ENCODE data around the gene TMEM184A.
"Not testable (repeated sequence)": the region's sequence is repeated elsewhere in the genome, so short reads cannot be mapped to it uniquely, and the experiment has no call there.

Gene TMEM184A

DNA sequence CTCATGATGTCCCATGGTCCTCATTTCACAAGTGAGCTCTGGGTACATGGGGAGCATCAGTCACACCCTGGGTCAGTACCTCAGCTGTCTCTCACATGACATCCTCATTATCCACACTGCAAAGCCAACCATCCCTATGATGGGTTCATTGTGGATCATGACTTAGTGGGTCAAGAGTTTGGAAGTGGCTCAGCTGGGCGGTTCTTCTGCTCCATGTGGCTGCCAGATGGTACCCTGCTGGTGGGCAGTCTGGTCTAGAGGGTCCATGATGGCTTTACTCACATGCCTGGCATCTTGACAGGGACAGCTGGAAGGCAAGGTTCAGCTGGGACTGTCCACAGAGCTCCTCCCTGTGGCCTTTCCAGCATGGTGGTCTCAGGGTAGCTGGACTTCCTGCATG is 33.0 kb upstream of the TMEM184A start:
- DNase-seq, result no peak

DNA sequence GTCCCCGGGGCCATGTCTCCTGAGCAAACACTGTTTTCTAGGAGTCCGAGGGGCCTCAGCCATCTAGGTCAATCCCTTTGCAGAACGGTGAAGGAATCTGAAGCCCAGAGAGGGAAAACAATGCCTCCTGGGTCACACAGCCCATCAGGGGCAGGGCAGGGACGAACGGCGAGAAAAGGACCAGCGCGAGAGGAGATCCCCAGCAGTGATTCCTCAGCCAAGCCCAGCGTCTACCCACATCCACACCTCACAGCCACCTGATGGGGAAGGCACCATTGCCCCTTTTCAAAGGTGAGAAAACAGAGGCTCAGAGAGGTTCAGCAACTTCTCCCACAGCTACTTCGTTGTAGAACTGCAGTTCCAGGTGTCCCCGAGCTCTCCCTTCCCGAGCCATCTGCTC is 31.7 kb upstream of the TMEM184A start:
- DNase-seq, result no peak

DNA sequence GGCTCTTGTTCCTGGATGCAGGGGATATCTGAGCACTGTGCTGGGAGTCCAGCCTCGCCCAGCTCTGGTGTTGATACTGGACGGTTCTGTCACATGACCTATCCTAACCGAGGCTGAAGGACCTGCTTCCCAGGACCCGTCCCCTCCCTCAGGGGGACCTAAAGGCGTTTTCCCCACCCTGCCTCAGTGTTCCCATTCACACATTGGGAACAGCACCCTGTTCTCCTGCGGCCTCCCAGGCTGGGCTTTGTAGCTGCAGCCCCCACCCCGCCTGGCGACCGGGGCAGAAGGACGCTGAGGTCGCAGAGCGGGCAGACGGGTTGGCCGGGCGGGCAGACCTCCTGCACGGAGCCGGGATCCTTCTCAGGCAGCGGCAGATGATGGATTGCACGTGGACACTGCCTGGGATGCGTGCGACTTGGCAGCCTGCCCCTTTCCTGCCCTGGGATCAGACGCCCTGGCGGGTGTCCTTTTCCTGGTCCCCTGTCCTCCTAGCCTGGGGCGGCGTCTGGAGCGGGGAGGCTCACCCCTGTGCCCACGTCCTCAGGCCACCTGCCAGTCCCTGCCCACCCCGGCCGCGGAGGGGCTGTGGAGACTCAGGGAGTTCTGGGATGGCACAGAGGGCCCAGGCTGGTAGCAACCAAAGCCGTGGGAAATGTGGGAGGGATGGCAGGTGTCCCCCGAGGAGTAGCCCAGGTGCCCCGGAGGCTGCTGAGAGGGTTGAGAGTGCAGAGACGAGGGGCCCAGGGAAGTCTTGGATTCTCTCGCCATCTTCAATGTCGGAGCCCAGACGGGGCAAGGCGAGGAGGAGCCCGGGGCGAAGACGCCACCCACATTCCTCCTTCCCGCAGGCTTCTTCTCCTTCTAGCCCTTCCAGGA is 31.1 kb upstream of the TMEM184A start:
- no peak for DNase-seq

DNA sequence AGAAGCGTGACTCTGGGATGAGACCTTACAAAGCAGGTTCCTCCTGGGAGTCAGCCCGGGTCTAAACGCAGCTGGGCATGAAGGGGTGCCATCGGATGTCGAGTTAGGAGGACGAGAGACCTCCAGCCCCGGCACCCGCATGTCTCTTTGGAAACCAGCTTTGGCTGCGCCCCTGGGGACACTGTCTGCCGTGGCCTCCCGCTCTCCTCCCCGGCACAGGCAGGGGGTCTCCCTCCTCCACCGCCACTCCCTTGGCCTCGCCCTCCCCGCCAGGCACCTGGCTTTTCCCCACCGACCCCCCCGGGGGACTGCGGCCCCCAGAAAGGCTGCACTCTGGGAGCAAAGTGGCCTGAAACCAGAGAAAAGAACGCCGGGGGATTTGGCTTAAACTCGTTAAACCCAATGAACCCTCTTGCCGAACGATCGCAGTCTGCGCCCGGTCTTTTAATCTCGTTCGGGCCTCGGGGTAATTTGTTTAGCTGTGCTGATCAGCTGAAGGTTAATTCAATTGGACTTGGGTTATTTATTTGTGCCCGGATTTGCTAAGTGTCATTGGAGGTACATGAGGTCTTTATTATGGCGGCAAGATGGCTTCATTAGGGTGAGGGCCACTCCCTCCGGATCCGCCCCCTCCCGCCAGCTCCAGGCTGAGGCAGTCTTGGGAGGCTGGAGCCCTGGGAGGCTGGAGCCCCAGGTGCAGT is 30.3 kb upstream of the TMEM184A start:
- DNase-seq, result no peak

DNA sequence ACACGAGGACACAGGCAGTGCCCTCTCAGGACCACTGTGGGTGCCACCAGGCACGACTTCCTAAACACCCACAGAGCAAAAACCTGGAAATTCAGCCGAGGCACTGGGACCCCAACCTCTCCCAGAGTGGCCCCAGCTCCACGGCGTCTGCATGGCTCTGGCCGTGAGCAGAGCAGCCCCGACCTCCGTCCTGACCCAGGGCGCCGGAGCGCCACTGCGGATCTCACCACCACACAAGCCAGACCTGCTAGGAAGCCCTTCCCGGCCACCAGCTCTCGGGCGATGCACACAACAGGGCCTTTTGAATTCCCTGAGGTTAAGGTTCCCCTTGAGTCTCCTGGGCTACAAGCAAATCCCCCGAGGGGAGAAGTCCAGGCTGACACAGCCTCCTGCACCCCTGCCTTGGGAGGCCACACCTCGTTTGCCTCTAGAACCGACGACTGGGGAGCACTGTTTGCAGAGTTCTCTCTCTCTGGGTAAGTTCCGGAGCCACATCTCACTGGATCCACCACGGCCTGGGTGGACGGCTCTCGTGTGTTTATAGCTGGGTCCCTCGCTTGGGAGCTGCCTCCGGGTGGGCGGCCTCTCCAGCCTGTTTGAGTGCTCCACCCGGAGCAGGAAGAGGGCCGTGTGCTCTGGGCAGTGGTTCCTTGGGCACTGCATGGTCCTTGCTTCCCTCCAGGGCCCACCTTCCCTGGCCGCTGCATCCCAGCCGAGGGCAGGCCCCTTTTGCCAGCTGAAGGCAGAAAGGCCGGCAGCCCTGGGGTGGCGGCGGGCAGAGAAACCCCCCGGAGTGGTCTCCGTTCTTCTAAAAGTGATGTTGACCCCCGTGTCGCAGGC is 29.4 kb upstream of the TMEM184A start:
- DNase-seq, result no peak

DNA sequence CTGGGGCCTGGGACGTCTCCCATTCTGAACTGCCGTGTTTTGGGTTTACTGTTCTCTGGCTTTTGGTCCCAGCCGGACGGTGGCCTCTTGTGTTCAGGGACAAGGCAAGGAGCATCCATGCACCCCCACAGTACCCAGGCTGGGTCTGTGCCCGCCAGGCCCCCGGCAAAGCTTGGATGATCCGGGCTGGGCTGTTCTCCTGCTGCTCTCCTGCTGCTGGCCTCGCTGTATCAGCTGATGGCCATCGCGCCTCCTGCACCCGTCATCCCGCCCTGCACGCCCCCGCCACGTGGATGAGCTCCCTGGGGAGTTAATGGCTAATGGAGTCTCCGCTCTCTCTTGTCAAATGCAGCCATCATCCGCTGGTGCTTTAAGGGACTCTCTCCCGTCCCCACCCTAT is 28.7 kb upstream of the TMEM184A start:
- DNase-seq, result no peak

DNA sequence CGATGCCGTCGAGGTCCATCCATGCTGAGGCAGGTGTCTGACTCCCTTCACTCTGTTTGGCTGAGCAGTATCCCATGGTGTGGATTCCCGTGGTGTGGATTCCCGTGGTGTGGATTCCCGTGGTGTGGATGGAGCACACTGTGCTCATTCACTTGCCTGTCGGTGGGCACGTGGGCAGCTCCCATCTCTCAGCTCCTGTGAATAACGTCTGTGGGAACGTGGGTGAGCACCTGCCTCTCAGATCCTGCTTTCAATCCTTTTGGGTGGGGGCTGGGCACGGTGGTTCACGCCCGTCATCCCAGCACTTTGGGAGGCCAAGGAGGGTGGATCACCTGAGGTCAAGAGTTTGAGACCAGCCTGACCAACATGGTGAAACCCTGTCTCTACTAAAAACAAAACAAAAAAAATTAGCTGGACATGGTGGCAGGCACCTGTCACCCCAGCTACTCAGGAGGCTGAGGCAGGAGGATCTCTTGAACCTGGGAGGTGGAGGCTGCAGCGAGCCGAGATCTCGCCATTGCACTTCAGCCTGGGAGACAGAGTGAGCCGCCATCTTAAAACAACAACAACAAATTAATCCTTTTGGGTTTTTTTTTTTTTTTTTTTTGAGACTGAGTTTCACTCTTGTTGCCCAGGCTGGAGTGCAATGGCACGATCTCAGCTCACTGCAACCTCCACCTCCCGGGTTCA is 27.4 kb upstream of the TMEM184A start:
- not testable (repeated sequence) for DNase-seq

DNA sequence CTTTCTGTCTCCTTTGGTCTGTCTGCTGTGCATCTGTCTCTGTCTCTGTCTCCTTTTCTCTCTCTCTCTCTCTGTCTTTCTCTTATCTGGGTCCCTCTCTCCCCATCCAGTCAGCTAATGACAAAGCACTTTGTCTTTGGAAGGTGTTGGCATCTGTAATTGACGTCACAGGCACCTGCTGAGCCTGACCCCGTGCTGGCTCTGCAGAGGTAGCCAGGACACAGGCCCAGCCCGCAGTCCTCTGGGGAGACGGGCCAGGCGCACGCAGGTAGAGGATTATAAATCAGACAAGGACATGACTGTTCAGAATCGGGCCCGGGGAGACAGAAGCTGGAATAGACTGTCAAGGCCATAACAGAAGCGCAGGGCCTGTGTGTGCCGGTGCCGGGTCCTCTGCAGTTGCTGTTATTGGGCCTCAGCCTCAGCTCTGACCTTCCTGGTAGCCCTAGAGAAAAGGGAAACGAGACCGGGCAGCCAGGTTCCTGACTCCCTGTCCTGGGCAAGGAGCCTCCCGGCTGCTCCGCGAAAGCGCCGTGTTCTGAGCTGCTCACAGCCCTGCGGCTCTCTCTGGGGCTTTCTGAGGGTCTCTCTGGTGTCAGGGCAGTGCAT is 24.5 kb upstream of the TMEM184A start:
- DNase-seq, result no peak

DNA sequence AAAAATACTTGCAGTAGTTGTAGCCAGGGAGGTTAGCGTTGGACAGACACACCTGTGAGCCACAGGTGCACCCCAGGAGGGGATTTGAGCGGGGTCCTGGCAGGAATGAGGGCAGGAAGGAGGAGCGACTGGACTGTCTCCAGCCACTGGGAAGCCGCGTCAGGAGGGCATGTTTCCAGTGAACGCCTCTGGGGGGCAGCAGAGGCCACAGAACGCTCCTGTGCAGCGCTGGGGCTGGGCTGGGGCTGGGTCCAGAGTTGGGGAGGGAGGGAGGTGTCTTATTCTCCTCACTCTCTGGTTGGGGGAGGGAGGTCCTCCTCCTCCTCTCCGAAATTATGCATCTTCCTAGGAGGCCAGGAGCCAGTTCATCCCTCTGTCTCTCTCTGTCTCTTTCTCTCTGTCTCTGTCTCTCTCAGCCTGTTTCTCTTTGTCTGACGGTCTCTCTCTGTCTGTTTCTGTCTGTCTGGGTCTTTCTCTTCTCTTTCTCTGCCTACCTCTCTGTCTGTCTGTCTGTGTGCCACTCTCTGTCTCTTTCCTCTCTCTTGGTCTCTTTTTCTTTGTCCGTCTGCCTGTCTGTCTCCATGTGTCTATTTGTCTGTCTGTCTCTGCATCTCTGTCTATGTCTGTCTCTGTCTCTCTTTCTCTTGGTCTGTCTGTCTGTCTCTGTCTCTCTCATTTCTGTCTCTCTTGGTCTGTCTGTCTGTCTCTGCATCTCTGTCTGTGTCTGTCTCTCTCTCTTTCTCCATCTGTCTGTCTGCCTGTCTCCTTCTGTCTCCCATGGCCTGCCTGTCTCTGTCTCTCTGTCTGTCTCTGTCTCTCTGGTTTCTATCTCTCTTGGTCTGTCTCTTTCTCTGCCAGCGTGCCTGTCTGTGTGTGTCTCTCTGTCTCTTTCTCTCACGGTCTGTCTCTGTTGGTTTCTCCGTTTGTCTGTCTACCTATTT is 23.7 kb upstream of the TMEM184A start:
- DNase-seq, result peak; percentile 71

DNA sequence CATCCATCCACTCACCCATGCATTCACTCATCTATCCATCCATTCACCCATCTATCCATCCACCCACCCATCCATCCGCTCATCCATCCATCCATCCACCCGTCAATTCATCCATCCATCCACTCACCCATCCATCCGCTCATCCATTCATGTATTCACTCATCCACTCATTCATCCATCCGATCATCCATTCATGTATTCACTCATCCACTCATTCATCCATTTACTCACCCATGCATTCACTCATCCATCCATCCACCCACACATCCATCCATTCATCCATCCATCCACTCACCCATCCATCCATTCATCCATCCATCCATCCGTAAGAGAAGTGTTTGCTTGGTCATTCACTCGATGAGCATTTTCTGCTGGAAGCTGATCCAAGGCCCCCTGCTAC is 22.5 kb upstream of the TMEM184A start:
- DNase-seq, result no peak

DNA sequence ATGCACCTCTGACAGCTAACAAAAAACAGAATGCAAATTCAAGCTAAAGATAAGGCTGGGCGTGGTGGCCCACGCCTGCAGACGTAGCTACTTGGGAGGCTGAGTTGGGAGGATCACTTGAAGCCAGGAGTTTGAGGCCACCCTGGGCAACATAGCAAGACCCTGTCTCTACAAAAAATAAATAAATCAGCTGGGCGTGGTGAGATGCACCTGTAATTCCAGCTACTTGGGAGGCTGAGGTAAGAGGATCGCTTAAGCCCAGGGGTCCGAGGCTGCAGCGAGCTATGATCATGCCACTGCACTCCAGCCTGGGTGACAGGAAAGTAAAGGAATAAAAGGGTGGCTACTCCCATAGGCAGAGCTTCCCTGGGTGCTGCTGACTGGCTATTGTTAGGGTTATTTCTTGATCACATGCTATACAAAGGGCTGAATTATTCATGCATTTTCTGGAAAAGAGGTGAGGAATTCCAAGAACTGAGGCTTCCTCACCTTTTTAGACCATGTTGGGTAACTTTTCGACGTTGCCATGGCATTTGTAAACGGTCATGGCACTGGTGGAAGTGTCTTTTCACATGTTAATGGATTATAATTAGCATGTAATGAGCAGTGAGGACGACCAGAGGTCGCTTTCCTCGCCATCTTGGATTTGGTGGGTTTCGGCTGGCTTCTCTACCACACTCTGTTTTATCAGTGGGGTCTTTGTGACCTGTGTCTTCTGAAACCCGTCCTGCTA is 20.7 kb upstream of the TMEM184A start:
- no peak for DNase-seq

DNA sequence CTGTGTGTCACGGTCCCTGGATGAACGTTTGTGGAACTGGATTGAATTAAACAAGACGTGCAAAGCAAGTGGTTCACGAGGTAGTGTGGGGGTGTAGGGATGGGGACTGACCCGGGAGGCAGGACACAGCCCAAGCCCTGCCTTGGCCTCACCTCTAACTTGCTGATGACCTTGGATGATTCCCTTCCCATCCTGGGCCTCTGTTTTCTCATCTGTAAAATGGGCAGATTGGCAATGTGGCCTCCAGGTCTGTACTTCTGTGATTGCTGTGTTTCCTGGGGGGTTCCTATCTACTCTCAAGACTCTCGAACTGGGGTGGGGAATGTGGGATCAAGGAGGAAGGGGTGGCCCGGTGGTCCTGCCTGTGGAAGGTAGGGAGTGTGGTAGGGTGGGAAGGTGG is 19.8 kb upstream of the TMEM184A start:
- DNase-seq, result no peak

DNA sequence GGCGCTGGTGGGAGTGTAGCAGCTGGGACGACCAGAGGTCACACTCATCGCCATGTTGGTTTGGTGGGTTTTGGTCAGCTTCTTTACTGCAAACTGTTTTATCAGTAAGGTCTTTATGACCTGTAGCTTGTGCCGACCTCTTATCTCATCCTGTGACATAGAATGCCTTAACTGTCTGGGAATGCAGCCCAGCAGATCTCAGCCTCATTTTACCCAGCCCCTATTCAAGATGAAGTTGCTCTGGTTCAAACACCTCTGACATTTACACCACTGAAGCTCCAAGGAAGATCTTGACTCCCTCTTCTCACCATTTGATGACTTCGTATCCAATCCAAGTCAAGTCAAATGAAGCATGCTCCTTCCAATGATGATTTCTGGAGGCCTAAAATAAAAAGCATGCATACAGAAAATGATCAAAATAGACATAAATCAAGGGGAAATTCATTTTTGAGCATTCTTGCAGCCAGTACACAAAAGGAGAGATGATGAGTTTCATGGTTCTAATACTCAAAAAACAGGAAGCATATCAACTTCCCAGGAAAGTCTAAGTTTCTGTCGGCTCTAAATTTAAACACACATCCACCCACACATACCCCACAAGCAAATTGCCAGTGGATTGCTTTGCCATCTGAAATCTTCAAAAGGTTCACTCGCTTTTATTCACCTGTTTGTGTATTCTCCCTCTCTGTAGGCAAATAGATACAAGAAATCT is 16.3 kb upstream of the TMEM184A start:
- no peak for DNase-seq

DNA sequence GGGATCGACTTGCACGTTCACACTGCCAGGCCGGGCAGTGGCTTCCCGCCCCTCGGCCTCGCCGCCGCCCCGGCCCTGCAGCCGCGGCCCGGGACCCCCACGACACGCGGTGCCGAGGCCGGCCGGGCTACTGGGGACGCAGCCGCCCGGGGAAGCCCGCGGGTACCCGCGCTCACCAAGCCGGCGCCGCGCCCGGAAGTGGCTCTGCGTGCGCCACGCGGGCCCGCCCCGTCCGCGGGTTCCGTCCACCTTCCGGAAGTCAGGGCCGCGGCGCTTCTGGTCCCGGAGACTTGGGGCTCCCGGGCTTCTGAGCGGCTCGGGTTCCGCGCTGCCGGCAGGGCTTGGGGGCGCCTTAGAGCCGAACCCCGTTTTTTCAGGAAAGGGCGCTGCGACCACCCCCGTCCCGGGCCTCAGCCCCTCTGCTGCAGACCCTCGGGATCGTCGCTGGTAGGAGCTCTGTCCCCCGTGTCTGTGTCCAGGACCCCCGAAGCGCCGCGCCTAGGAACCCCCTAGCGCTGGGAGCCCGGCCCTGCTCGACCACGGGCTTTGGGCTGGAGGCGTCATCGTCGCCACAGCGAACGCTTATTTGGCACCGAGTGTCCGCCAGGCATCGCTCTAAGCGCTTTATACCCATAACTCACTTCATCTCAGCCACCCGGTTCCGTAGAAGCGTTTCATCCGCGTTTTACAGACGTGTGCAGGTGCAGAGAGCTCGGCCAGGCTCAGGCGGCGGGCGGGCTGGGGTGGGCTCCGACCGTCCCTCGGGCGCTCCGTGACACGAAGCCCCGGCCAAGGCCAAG is 14.0 kb upstream of the TMEM184A start, which contains the start of gene PSMG3:
TSS of gene PSMG3 (minus strand) at position 200 of the 800 bp plus-strand sequence. CDS start 693 bp downstream, outside the sequence.
- DNase-seq, result peak; percentile 87

DNA sequence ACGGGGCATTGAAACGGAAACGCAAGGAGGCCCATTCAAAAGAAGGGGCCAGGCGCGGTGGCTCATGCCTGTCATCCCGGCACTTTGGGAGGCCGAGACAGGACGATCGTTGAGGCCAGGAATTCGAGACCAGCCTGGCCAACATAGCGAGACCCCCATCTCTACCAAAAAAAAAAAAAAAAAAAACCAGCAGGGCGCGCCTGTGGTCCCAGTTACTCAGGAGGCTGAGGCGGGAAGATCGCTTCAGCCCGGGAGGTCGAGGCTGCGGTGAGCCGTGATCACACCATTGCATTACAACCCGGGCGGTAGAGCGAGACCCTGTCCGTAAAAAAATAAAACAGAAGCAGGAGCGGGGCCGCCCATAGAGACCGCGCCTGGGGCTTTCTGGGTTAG is 13.4 kb upstream of the TMEM184A start:
- no peak for DNase-seq

DNA sequence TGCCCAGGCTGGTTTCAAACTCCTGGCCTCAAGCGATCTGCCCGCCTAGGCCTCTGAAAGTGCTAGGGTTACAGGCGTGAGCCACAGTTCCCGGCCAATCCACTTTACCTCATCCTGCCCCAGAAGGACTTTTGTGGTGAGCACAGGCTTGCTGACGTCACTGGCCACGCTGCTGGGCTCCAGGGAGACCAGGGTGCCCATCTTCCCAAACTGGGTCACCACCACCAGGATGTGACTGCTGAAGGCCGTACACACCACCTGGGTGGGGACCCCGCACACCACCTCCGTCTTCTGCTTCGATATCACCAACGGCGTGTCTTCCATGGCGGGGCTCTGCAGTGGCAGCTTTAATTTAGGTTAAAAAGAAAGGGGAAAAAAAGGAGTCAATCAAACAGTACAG is 13.0 kb upstream of the TMEM184A start:
- no peak for DNase-seq

DNA sequence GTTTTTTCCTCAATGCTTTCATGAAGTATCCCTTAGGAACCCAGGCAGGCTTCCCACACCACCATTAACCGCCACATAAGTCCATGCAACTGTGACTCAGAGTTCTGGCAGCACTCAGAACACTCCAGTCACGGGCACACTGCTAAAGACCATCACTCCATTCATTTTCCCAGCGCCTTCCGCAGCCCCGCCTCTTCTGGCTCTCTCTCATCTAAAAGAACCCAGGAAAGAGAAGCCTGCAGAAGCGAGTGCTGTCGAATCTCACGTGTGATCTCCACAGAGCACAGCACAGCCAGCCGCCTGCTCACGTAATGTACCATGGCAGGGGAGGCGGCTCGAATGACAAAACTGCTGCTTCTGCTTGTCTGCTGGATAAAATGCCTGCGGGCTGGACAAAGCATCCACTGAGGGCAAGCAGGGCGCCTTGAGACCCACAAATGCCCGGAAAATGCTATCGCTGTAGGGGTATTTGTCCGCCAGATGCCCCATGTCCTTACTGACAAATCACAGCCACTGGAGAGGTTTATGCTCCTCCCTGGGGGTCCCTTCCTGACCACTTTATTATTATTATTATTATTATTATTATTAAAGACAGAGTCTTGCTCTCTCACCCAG is 12.0 kb upstream of the TMEM184A start:
- DNase-seq, result no peak

DNA sequence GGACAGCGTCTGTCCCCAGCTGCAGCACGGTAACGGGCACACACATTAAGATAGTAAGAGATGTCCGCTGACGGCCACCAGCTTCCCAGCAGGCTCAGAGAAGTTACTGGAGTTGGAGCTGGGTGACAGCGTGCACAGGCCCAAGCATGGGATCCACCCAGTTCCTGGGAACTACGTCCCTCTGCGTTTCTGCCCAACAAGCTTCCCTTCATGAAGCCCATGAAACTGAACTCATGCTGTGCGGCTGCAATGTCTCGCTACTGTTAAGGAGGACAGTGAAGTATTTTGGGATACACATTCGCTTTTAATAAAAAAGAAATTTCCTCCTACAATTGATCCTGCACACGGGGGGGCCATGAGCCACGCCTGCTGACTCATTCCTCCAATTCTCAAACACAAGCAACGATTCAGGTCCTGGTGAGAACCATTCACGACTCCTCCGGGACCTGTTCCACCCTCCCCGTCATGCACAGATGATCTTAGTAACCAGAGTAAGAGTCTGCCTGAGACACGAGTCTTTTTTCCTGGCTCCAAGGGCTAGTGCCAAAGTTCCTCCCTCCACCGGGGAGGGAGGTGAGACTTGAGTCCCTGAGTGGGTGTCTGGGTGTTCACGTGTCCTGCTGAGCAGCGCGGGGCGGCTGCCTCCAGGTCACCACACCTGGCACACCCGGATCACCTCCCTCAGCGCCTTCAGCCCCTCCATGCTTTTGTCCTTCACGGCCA is 11.2 kb upstream of the TMEM184A start:
- no peak for DNase-seq

Measured in OCI-M1 (cell line).